PC-3 (cell line): ENCODE data around the gene BCAS4. TPM values are rescaled to one million over a fixed set of nuclear protein-coding genes. Genes with fewer than 3 reads are reported as not detected.

Experiments used
- ATAC-seq: fragments of 200-7000 bp; cut with Tn5 transposase; 2 replicates; pipeline ENCODE4 v1.9.1; 2020; ENCODE audit warnings: mild to moderate bottlenecking, moderate library complexity
- BruUV-seq: library from RNA; stranded (reverse); fragments of 400-500 nt; replicated peaks from 2 replicates; lab custom pipeline; 2021; lab: Mats Ljungman, UMichigan
- CTCF ChIA-PET: fragments of 300-600 bp; sonication (Branson Sonifier 250); formaldehyde crosslinking; loops from one replicate; lab custom pipeline; 2022; ENCODE audit warnings: antibody characterized with exemption; lab: Charles Lee
- POLR2A ChIA-PET: fragments of 300-600 bp; sonication (Branson Sonifier 250); formaldehyde crosslinking; loops from one replicate; lab custom pipeline; 2022; ENCODE audit warnings: antibody characterized with exemption; ENCODE audit not compliant: unreplicated experiment; lab: Charles Lee
- DNase-seq: peaks from one replicate; pipeline ENCODE4 v3.0.0-alpha.2; 2015
- H2AFZ ChIP-seq: fragments of 300-600 bp; sonication (generic); 2 replicates; pipeline ENCODE4 v1.6.0; 2016; ENCODE audit warnings: antibody characterized with exemption, low read length
- H3F3A ChIP-seq: fragments of 300-600 bp; sonication (generic); one replicate; pipeline ENCODE4 v1.6.0; 2017; ENCODE audit warnings: antibody characterized with exemption, low read length, control low read depth, mild to moderate bottlenecking; ENCODE audit not compliant: unreplicated experiment
- H3K27ac ChIP-seq: fragments of 300-600 bp; sonication (generic); 2 replicates; pipeline ENCODE4 v1.5.1; 2016; ENCODE audit warnings: mild to moderate bottlenecking, low read length
- H3K27me3 ChIP-seq: fragments of 300-600 bp; sonication (generic); 2 replicates; pipeline ENCODE4 v1.6.1; 2016; ENCODE audit warnings: low read length, mixed read lengths
- H3K36me3 ChIP-seq: fragments of 300-600 bp; sonication (generic); 2 replicates; pipeline ENCODE4 v1.6.1; 2016; ENCODE audit warnings: low read depth, mixed run types, low read length, mixed read lengths
- H3K4me1 ChIP-seq: fragments of 300-600 bp; sonication (generic); 2 replicates; pipeline ENCODE4 v1.5.1; 2016; ENCODE audit warnings: low read length; ENCODE audit not compliant: insufficient read depth
- H3K4me2 ChIP-seq: fragments of 300-600 bp; sonication (generic); 2 replicates; pipeline ENCODE4 v1.6.0; 2016; ENCODE audit warnings: low read length
- H3K4me3 ChIP-seq: fragments of 300-600 bp; sonication (generic); 2 replicates; pipeline ENCODE4 v1.5.1; 2016; ENCODE audit warnings: mild to moderate bottlenecking, low read length, mixed read lengths
- H3K79me2 ChIP-seq: fragments of 300-600 bp; sonication (generic); 2 replicates; pipeline ENCODE4 v1.6.1; 2017; ENCODE audit warnings: low read length, mixed read lengths
- H3K9ac ChIP-seq: fragments of 300-600 bp; sonication (generic); 2 replicates; pipeline ENCODE4 v1.6.0; 2016; ENCODE audit warnings: mild to moderate bottlenecking, low read length
- H3K9me2 ChIP-seq: fragments of 300-600 bp; sonication (generic); replicated peaks from 2 replicates; pipeline ENCODE4 v1.6.1; 2016; ENCODE audit warnings: mixed run types, low read length, mixed read lengths
- H3K9me3 ChIP-seq: fragments of 300-600 bp; sonication (generic); 2 replicates; pipeline ENCODE4 v1.6.1; 2016; ENCODE audit warnings: low read length, mixed read lengths
- H4K20me1 ChIP-seq: fragments of 300-600 bp; sonication (generic); 2 replicates; pipeline ENCODE4 v1.6.1; 2016; ENCODE audit warnings: low read length, mixed read lengths
- EZH2 ChIP-seq: fragments of 300-600 bp; sonication (generic); IDR thresholded peaks from one replicate; pipeline ENCODE4 v1.6.1; 2017; ENCODE audit warnings: antibody characterized with exemption, mild to moderate bottlenecking, low read length; ENCODE audit not compliant: unreplicated experiment
- EZH2phosphoT487 ChIP-seq: fragments of 300-600 bp; sonication (generic); IDR thresholded peaks from 2 replicates; pipeline ENCODE4 v1.6.1; 2018; ENCODE audit warnings: mild to moderate bottlenecking, antibody characterized with exemption, low read length, borderline replicate concordance
- intact Hi-C: fragments of 100-400 bp; cut with micrococcal nuclease; formaldehyde crosslinking; loops from 2 replicates; pipeline ENCODE4 v1.9.0; 2023
- total RNA-seq: library from RNA; depleted of rRNA; stranded (reverse); fragments of >200 nt; gene quantifications from 2 replicates; pipeline ENCODE4 v1.2.3, GENCODE V29; 2014
- TF ChIP-seq, protein P1 (sequence below): fragments of 300-600 bp; sonication (generic); conservative IDR thresholded peaks from 2 replicates; pipeline ENCODE4 v1.5.1; 2017; ENCODE audit warnings: antibody characterized with exemption, low read depth, mild to moderate bottlenecking, low read length

The BCAS4 gene
- total RNA-seq, 1 experiment from 2014 or later: 56.9 TPM

DNA sequence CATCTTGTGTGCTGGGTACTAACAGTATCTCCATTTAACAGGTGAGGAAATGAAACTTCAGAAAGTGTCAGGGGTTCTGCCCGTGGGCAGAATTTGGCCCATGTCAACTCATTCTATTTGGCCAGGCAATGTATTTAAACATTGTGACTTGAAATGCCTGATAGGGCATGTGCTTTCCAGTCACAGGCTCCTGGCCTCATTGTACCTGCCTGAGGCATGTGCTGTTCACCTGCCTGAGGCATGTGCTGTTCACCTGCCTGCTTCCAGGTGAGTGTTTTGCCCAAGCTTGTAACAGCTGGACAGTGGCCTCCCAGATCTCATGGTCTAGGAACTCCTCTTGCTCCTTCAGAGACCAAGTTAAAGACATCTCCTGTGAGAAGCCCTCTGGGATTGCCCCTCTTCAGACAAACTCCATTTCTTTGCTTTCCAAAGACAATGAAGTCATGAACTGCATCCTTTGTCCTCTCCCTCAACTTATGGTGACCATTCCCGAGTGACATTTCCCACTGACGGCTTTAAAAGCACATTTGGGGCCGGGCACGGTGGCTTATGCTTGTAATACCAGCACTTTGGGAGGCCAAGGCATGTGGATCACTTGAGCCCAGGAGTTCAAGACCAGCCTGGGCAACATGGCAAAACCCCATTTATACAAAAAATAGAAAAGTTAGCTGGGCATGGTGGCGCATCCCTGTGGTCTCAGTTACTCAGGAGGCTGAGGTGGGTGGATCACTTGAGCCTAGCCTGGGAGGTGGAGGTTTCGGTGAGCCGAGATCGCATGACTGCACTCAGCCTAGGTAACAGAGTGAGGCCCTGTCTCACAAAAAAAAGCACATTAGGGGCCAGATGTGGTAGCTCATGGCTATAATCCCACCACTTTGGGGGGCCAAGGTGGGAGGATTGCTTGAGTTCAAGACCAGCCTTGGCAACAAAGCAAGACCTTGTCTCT, 48.7 kb downstream of the BCAS4 start:
- Histone ChIP-seq H3K9me2 (no peaks in the 10 kb centered on the region), H3K36me3 (no peaks in the 10 kb centered on the region), H3K9ac (no peak overlapping the region), H3K79me2 (no peaks in the 10 kb centered on the region), H3K4me1 (peaks cover 9% of the 10 kb centered on the region), H3K4me2 (no peak overlapping the region), H2AFZ (no peak overlapping the region), H3F3A (no peaks in the 10 kb centered on the region), H4K20me1 (no peaks in the 10 kb centered on the region), H3K27ac (no peak overlapping the region), H3K27me3 (no peaks in the 10 kb centered on the region), H3K9me3 (no peaks in the 10 kb centered on the region), H3K4me3 (no peak overlapping the region)
- ATAC-seq (no peak), DNase-seq (no peak)
- POLR2A ChIA-PET: no interaction called here
- TF ChIP-seq, protein P1, sequence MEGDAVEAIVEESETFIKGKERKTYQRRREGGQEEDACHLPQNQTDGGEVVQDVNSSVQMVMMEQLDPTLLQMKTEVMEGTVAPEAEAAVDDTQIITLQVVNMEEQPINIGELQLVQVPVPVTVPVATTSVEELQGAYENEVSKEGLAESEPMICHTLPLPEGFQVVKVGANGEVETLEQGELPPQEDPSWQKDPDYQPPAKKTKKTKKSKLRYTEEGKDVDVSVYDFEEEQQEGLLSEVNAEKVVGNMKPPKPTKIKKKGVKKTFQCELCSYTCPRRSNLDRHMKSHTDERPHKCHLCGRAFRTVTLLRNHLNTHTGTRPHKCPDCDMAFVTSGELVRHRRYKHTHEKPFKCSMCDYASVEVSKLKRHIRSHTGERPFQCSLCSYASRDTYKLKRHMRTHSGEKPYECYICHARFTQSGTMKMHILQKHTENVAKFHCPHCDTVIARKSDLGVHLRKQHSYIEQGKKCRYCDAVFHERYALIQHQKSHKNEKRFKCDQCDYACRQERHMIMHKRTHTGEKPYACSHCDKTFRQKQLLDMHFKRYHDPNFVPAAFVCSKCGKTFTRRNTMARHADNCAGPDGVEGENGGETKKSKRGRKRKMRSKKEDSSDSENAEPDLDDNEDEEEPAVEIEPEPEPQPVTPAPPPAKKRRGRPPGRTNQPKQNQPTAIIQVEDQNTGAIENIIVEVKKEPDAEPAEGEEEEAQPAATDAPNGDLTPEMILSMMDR: no peak
- TF ChIP-seq EZH2phosphoT487 (no peak), EZH2 (no peak)
- intact Hi-C loops: no loop called here
- no TSS peak for BruUV-seq
- CTCF ChIA-PET: no interaction called here

DNA sequence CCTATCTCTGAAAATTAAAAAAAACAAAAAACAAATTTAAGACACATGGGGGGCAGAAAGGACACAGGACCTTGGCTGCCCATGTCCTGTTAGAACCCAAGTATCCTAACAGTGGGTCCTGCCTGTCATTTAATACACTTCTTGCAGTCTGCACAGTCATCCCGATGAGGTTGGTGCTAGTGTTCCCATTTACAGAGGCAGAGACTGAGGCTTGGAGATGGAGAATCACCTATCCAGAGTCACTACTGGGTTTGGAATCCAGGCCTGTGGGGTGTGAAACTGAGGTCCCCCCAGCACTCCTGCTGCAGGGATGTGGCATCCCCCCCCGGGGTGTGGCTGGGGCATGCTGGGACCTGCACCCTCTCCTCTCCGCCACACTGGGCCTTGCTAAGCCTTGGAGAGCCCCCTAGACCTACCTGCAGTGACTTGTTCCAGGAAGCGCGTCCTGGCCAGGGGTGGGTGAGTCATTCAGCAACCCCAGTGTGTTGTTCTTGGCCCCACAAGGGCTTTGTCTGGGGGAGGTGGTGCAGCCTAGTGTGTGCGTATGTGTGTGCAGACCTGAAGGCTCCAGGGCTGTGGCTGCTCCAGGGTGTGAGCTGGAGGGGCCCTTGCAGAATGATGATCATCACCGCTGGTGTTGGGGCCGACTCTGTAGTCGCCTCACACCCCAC, 49.7 kb downstream of the BCAS4 start:
- H3K4me2 ChIP-seq: no peak overlapping the region; the same call in 1 of the 2 replicates
- H3K9me3 ChIP-seq: no peaks in the 10 kb centered on the region
- DNase-seq (peak; percentile 74), ATAC-seq (peak; percentile 92)
- no peaks in the 10 kb centered on the region for H3K27me3 ChIP-seq
- ChIA-PET POLR2A (no interaction called here), CTCF (no interaction called here)
- H3K27ac ChIP-seq: no peak overlapping the region
- no peaks in the 10 kb centered on the region for H3F3A ChIP-seq
- no TSS peak for BruUV-seq
- no peaks in the 10 kb centered on the region for H3K36me3 ChIP-seq
- H3K9me2 ChIP-seq: no peaks in the 10 kb centered on the region
- H4K20me1 ChIP-seq: no peaks in the 10 kb centered on the region
- H3K79me2 ChIP-seq: no peaks in the 10 kb centered on the region
- intact Hi-C loops: no loop called here
- H2AFZ ChIP-seq: no peak overlapping the region
- H3K4me3 ChIP-seq: no peak overlapping the region
- TF ChIP-seq, protein P1: no peak
- TF ChIP-seq EZH2phosphoT487: no peak
- TF ChIP-seq EZH2: no peak
- peaks cover 9% of the 10 kb centered on the region for H3K4me1 ChIP-seq
- no peak overlapping the region for H3K9ac ChIP-seq
